Smooth muscle cell (in vitro differentiated cells): ENCODE measurements around the gene CTH. TPM values are rescaled to one million over a fixed set of nuclear protein-coding genes. Genes with fewer than 3 reads are reported as not detected.
"Not testable (repeated sequence)": the region's sequence is repeated elsewhere in the genome, so short reads cannot be mapped to it uniquely, and the experiment has no call there.

Experiments
- DNase-seq: peaks from one replicate; lab custom pipeline; 2025; ENCODE audit not compliant: unreplicated experiment; lab: John Stamatoyannopoulos, UW
- H2AFZ ChIP-seq: fragments of 200-600 bp; sonication (generic); 2 replicates; pipeline ENCODE4 v1.6.0; 2016; ENCODE audit warnings: antibody characterized with exemption, low read depth, mild to moderate bottlenecking
- H3F3A ChIP-seq: fragments of 200-600 bp; sonication (generic); 2 replicates; pipeline ENCODE4 v1.6.0; 2017; ENCODE audit warnings: antibody characterized with exemption, low read depth
- H3K27ac ChIP-seq: fragments of 200-600 bp; sonication (generic); 2 replicates; pipeline ENCODE4 v1.5.1; 2016; ENCODE audit warnings: low read depth, mild to moderate bottlenecking
- H3K27me3 ChIP-seq: fragments of 200-600 bp; sonication (generic); 2 replicates; pipeline ENCODE4 v1.6.1; 2016; ENCODE audit warnings: low read depth, mild to moderate bottlenecking
- H3K36me3 ChIP-seq: fragments of 200-600 bp; sonication (generic); 2 replicates; pipeline ENCODE4 v1.5.1; 2016; ENCODE audit warnings: low read depth
- H3K4me1 ChIP-seq: fragments of 200-600 bp; sonication (generic); 2 replicates; pipeline ENCODE4 v1.5.1; 2016; ENCODE audit warnings: low read depth
- H3K4me2 ChIP-seq: fragments of 200-600 bp; sonication (generic); 2 replicates; pipeline ENCODE4 v1.6.0; 2016; ENCODE audit warnings: mild to moderate bottlenecking
- H3K4me3 ChIP-seq: fragments of 200-600 bp; sonication (generic); 2 replicates; pipeline ENCODE4 v1.5.1; 2016; ENCODE audit warnings: mild to moderate bottlenecking
- H3K79me2 ChIP-seq: fragments of 200-600 bp; sonication (generic); 2 replicates; pipeline ENCODE4 v1.6.0; 2016; ENCODE audit warnings: low read depth, mild to moderate bottlenecking
- H3K9ac ChIP-seq: fragments of 200-600 bp; sonication (generic); 2 replicates; pipeline ENCODE4 v1.6.0; 2016; ENCODE audit warnings: low read depth
- H3K9me3 ChIP-seq: fragments of 200-600 bp; sonication (generic); replicated peaks from 2 replicates; pipeline ENCODE4 v1.5.1; 2016; ENCODE audit warnings: low read depth
- H4K20me1 ChIP-seq: fragments of 200-600 bp; sonication (generic); 2 replicates; pipeline ENCODE4 v1.6.0; 2016; ENCODE audit warnings: low read depth
- CTCF ChIP-seq: fragments of 200-600 bp; sonication (generic); IDR thresholded peaks from 2 replicates; pipeline ENCODE4 v1.5.1; 2017; ENCODE audit warnings: borderline replicate concordance, mild to moderate bottlenecking, antibody characterized with exemption; ENCODE audit not compliant: insufficient read depth, poor library complexity, severe bottlenecking
- WGBS: methylation state at CpG from one replicate; pipeline ENCODE4 v1.1.7; 2016; ENCODE audit warnings: low lambda C conversion rate; 5-methylcytosine and 5-hydroxymethylcytosine counted together
- polyA plus RNA-seq: library from polyadenylated mRNA; unstranded; fragments of >200 nt; fragmentation: Nextera tagmentation; extraction: Ambion mirVana; gene quantifications from 2 replicates; pipeline ENCODE4 v1.2.1, GENCODE V29; 2016
- total RNA-seq: library from RNA; depleted of rRNA; stranded (reverse); fragments of >200 nt; gene quantifications from 2 replicates; pipeline ENCODE4 v1.2.3, GENCODE V29; 2014

Gene CTH
- total and polyA plus RNA-seq, 2 experiments from 2014 or later = 6.5 to 11.9 TPM

GRCh38 chr1:70458131-70458530, 47.1 kb downstream of the CTH start:
- Histone ChIP-seq H3K36me3 (no peaks in the 10 kb centered on the region), H3K9me3 (no peaks in the 10 kb centered on the region), H3K4me2 (no peak overlapping the region), H3K4me3 (no peak overlapping the region), H3K27ac (no peak overlapping the region), H2AFZ (no peak overlapping the region), H3F3A (no peaks in the 10 kb centered on the region), H3K27me3 (no peaks in the 10 kb centered on the region), H3K79me2 (no peaks in the 10 kb centered on the region), H3K4me1 (no peaks in the 10 kb centered on the region), H4K20me1 (no peaks in the 10 kb centered on the region), H3K9ac (no peak overlapping the region)
- TF ChIP-seq CTCF = no peak
- no peak for DNase-seq

GRCh38 chr1:70459496-70460225, 48.6 kb downstream of the CTH start:
- Histone ChIP-seq H3K4me2 (no peak overlapping the region), H3K36me3 (no peaks in the 10 kb centered on the region), H3K79me2 (no peaks in the 10 kb centered on the region), H3K27ac (no peak overlapping the region), H3K27me3 (no peaks in the 10 kb centered on the region), H4K20me1 (no peaks in the 10 kb centered on the region), H3K9ac (no peak overlapping the region), H3F3A (no peaks in the 10 kb centered on the region), H3K4me1 (no peaks in the 10 kb centered on the region), H3K4me3 (no peak overlapping the region), H2AFZ (no peak overlapping the region), H3K9me3 (no peaks in the 10 kb centered on the region)
- TF ChIP-seq CTCF = no peak
- WGBS = 71% methylated on average over 4 of the region's 4 CpGs
- no peak for DNase-seq

GRCh38 chr1:70460740-70461713, 50.0 kb downstream of the CTH start:
- not testable (repeated sequence) for DNase-seq, H3K4me1 ChIP-seq, H3K4me2 ChIP-seq, H3K4me3 ChIP-seq, H3K79me2 ChIP-seq, H3K27me3 ChIP-seq, H3F3A ChIP-seq, H2AFZ ChIP-seq, H3K9me3 ChIP-seq, H4K20me1 ChIP-seq, H3K36me3 ChIP-seq, H3K9ac ChIP-seq, H3K27ac ChIP-seq
- 26% methylated on average over 8 of the region's 8 CpGs for WGBS

- Histone ChIP-seq H3K27me3 (no peaks in the 10 kb centered on the region), H2AFZ (no peak overlapping the region), H3K4me2 (no peak overlapping the region), H3K9me3 (no peaks in the 10 kb centered on the region), H3K4me1 (no peaks in the 10 kb centered on the region), H3K4me3 (no peak overlapping the region), H3K79me2 (no peaks in the 10 kb centered on the region), H3K36me3 (no peaks in the 10 kb centered on the region), H3K9ac (no peak overlapping the region), H3F3A (no peaks in the 10 kb centered on the region), H3K27ac (no peak overlapping the region), H4K20me1 (no peaks in the 10 kb centered on the region)
- 100% methylated on average over 1 of the region's 1 CpG for WGBS
- no peak for TF ChIP-seq CTCF
- no peak for DNase-seq
These were observed 51.5 kb downstream of the CTH start for GRCh38 chr1:70462611-70463010.
